MG63 (cell line): ENCODE measurements around the gene SDK2. TPM values are rescaled to one million over a fixed set of nuclear protein-coding genes. Genes with fewer than 3 reads are reported as not detected.

Source experiments
- DNase-seq: peaks from one replicate; pipeline ENCODE4 v3.0.0-alpha.2; 2020
- H3K27me3 ChIP-seq: fragments of 250-450 bp; sonication (Bioruptor Pico); 2 replicates; pipeline ENCODE4 v1.5.1; 2020; ENCODE audit warnings: mild to moderate bottlenecking, moderate library complexity
- H3K36me3 ChIP-seq: fragments of 250-450 bp; sonication (Bioruptor Pico); 2 replicates; pipeline ENCODE4 v1.5.1; 2020; ENCODE audit warnings: mild to moderate bottlenecking, moderate library complexity
- H3K4me3 ChIP-seq: fragments of 250-450 bp; sonication (Bioruptor Pico); 2 replicates; pipeline ENCODE4 v1.5.1; 2020; ENCODE audit warnings: mild to moderate bottlenecking, moderate library complexity
- H3K9me3 ChIP-seq: fragments of 250-450 bp; sonication (Bioruptor Pico); 2 replicates; pipeline ENCODE4 v1.5.1; 2020; ENCODE audit warnings: mild to moderate bottlenecking, moderate library complexity
- total RNA-seq: library from RNA; depleted of rRNA; stranded (reverse); fragments of >200 nt; shearing (Covaris generic); gene quantifications from 2 replicates; pipeline ENCODE4 v1.2.3, GENCODE V29; 2014; ENCODE audit warnings: low replicate concordance

The SDK2 gene
- total RNA-seq, 1 experiment from 2014 or later = 0.33 TPM

GRCh38 chr17:73508057-73508930 is 136.0 kb downstream of the SDK2 start:
- H3K27me3 ChIP-seq = no peaks in the 10 kb centered on the region
- no peak overlapping the region for H3K4me3 ChIP-seq
- no peak for DNase-seq
- H3K36me3 ChIP-seq = no peaks in the 10 kb centered on the region
- no peaks in the 10 kb centered on the region; the same call in 1 of the 2 replicates for H3K9me3 ChIP-seq

- Histone ChIP-seq H3K9me3 (no peaks in the 10 kb centered on the region; the same call in 1 of the 2 replicates), H3K27me3 (no peaks in the 10 kb centered on the region), H3K36me3 (no peaks in the 10 kb centered on the region), H3K4me3 (no peak overlapping the region)
- no peak for DNase-seq
These were observed 137.5 kb downstream of the SDK2 start for GRCh38 chr17:73506470-73507435.

DNA sequence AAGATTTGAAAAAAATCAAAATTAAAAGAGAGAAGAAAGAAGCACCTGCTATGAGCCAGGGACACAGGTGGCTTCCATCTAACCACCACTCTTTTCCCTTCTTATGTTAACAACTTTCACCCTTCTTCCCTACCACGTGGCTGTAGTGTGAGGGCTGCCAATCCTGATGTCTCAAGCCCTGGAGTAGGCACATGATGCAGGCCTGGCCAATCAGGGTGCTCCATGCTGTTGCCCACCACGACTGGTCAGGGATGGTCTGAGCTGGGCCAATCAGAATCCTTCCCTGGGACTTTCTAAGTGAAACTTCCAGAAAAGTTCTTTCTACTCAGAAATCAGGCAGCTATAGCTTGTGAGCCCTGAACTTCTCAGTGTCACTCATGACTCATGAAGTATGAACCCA is 140.7 kb downstream of the SDK2 start:
- Histone ChIP-seq H3K4me3 (no peak overlapping the region), H3K27me3 (peaks cover 3% of the 10 kb centered on the region; the same call in 1 of the 2 replicates), H3K9me3 (no peaks in the 10 kb centered on the region; the same call in 1 of the 2 replicates), H3K36me3 (no peaks in the 10 kb centered on the region)
- peak; percentile 23 for DNase-seq

DNA sequence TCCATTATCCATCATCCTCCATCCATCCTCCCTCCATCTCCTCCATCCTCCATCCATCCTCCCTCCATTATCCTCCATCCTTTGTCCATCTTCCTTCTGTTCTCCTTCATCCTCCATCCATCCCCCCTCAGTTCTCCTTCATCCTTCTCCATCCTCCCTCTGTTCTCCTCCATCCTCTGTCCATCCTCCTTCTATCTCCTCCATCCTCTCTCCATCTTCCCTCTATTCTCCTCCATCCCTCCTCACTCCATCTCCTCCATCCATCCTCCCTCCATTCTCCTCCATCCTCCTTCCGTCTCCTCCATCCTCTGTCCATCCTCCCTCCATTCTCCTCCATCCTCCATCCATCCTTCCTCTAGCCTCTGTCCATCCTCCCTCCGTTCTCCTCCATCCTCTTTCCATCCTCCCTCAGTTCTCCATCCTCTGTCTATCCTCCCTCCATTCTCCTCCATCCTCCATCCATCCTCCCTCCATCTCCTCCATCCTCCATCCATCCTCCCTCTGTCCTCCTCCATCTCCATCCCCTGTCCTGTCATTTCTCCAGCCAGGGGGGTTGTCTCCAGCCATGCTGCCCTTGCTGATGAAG is 143.7 kb downstream of the SDK2 start:
- Histone ChIP-seq H3K27me3 (peaks cover 3% of the 10 kb centered on the region; the same call in 1 of the 2 replicates), H3K36me3 (no peaks in the 10 kb centered on the region), H3K4me3 (no peak overlapping the region), H3K9me3 (no peaks in the 10 kb centered on the region; the same call in 1 of the 2 replicates)
- no peak for DNase-seq

- H3K9me3 ChIP-seq = no peaks in the 10 kb centered on the region; the same call in 1 of the 2 replicates
- H3K4me3 ChIP-seq = no peak overlapping the region
- peaks cover 3% of the 10 kb centered on the region; the same call in 1 of the 2 replicates for H3K27me3 ChIP-seq
- no peak for DNase-seq
- H3K36me3 ChIP-seq = no peaks in the 10 kb centered on the region
These were observed 145.2 kb downstream of the SDK2 start for GRCh38 chr17:73498886-73499554.

DNA sequence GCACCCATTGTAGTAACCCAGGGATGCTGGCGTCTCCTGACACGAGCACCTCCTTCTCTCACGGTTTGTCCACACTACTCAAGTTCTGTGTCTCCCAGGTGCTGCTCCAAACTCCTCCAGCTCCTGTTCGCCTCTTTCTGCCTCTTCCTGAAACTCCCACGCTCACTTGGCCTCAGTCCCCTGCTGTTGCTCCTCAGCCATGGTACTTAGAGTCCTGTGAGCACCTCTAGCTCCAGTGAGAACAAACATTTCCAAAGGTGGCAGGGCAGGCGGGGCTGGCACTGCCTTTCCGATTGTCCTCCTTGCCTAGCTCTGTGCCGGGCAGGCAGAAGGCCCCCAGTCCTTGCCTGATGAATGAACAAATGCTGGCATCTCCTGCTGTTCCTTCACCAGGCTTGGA is 146.1 kb downstream of the SDK2 start:
- no peaks in the 10 kb centered on the region for H3K9me3 ChIP-seq
- no peaks in the 10 kb centered on the region for H3K36me3 ChIP-seq
- peaks cover 3% of the 10 kb centered on the region; the same call in 1 of the 2 replicates for H3K27me3 ChIP-seq
- DNase-seq = no peak
- no peak overlapping the region for H3K4me3 ChIP-seq

- Histone ChIP-seq H3K9me3 (no peaks in the 10 kb centered on the region), H3K36me3 (no peaks in the 10 kb centered on the region), H3K4me3 (no peak overlapping the region), H3K27me3 (peaks cover 3% of the 10 kb centered on the region; the same call in 1 of the 2 replicates)
- no peak for DNase-seq
These were observed 146.5 kb downstream of the SDK2 start for GRCh38 chr17:73497721-73498120.

DNA sequence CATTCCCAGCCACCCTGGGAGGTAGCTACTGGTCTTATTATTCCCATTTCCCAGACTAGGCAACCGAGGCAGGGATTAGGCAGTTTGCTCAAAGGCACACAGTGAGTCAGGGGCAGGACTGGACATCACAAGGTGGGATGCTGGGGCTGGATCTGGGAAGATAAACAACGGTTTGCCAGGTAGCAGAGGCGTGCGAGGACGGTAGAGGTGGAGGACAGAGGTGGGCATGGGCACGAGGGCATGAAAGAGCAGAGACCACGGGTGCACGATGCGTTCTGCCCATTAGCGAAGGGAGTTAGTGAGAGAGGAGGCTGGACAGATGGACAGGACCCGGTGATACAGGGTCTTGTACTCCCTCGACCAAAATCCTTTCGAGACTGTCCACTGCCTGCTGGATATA is 148.0 kb downstream of the SDK2 start:
- Histone ChIP-seq H3K36me3 (no peaks in the 10 kb centered on the region), H3K9me3 (no peaks in the 10 kb centered on the region), H3K27me3 (peaks cover 3% of the 10 kb centered on the region; the same call in 1 of the 2 replicates), H3K4me3 (no peak overlapping the region)
- no peak for DNase-seq

DNA sequence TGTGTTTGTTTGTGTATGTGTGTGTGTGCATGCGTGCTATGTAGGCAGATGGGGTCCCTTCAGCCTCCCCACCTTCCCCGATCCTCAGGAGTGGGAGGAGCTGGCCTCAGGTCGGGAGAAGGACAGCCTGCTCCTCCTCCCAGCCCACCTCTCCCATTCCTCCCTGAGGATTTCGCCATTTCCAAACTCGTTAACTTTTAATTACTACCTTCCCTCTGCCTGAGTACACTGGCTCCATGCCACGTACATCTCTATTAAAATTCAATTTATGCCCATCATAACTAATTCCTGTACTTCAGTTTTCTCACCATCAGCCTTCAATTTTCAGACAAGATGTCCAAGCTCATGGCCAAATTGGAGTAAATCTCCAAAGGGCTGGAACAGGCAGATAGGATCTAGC is 148.6 kb downstream of the SDK2 start:
- Histone ChIP-seq H3K9me3 (no peaks in the 10 kb centered on the region), H3K27me3 (peaks cover 1% of the 10 kb centered on the region; the same call in 1 of the 2 replicates), H3K4me3 (no peak overlapping the region), H3K36me3 (no peaks in the 10 kb centered on the region)
- DNase-seq = no peak

DNA sequence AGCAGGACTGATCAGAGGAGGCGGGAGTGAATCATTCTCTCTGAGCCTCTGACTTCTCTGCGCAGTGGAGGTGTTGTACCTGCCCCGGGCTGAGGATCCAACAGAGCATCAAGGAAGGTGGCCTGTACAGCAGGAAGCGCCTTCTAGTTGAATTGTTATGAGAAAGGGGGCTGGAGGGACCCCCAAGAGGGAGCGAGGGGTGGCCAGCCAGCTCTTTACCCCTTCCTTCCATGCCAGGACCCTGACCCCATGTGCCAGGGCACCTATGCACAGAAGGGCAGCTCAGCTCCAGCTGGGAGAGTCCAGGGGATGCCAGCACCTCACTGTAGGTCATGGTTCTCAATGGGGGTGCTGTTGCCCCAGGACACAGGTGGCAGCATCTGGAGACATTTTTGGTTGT is 149.3 kb downstream of the SDK2 start:
- no peak for DNase-seq
- no peaks in the 10 kb centered on the region for H3K27me3 ChIP-seq
- H3K4me3 ChIP-seq = no peak overlapping the region

GRCh38 chr17:73493956-73494926 is 150.0 kb downstream of the SDK2 start:
- no peak overlapping the region for H3K4me3 ChIP-seq
- no peaks in the 10 kb centered on the region for H3K36me3 ChIP-seq
- H3K9me3 ChIP-seq = no peaks in the 10 kb centered on the region
- DNase-seq = no peak
- H3K27me3 ChIP-seq = no peaks in the 10 kb centered on the region

More for the DNA sequence above, 149.3 kb downstream of the SDK2 start:
- H3K36me3 ChIP-seq = no peaks in the 10 kb centered on the region
- H3K9me3 ChIP-seq = no peaks in the 10 kb centered on the region

DNA sequence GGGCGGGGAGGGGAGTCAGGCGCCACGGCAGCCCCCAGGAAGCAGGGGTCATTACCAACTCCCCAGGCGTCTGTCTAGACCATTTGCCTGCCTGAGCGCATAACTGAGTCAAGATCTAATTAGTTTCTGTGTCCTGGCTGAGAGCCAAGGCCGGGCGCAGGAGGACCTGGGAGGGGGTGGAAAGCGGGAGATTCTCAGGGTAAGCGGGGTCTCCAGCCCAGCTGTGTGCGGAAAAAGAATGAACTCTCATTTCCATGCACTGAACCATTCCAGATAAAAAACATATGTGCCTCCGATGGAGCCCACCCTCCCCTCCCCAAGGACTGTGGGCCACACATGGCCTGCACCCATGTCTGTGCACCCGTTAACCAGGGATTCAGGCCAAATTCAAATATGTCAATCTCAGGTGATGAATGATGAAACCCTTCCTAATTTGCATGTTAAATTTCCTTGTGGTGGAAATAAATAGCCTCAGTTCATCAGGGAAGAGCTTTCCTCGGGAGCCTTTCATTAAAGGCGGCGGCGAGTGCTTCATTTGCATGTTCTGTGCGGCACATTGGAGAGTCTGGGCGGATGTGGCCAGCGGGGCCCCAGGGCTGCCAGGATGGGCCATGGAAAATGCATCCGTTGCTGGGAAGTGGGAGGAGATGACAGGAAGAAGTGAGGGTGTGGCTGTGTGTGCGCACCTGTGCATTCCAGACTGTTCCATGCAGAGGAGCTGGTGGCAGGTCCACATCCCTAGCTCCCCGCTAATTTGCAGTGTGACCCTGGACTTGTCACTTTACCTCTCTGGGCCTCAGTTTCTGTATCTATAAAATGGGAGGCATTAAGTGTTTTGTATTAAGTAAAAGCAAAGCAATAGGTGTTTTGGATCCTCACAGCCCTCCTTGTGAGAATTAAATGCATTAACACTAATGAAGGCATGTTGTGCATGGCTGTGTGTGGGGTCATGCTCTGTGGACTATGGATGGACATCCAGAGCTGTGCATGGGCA is 151.1 kb downstream of the SDK2 start:
- H3K9me3 ChIP-seq = no peaks in the 10 kb centered on the region
- no peaks in the 10 kb centered on the region for H3K36me3 ChIP-seq
- DNase-seq = no peak
- H3K27me3 ChIP-seq = no peaks in the 10 kb centered on the region
- H3K4me3 ChIP-seq = no peak overlapping the region

GRCh38 chr17:73492125-73492820 is 152.0 kb downstream of the SDK2 start:
- no peak for DNase-seq
- H3K36me3 ChIP-seq = no peaks in the 10 kb centered on the region
- H3K4me3 ChIP-seq = no peak overlapping the region
- no peaks in the 10 kb centered on the region for H3K9me3 ChIP-seq
- H3K27me3 ChIP-seq = no peaks in the 10 kb centered on the region

DNA sequence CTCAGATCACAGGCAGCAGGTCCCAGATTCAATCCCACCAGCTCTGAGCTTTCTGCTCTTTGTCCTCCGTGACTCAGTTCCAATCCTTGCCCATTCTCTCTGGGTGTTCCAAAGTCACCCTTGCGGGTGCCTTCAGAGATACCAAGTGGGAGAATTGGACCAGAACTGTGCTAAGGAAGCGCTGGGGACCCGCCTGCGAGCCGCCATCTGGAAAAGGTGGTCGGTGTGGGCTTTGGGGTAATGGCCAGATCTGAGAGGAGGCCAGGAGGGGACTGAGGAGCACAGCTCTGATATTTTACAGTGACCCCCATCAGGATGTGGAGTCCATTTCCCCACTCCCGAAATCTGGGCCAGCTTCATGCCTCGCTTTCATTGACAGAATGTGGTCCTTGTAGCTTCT is 152.6 kb downstream of the SDK2 start:
- Histone ChIP-seq H3K4me3 (no peak overlapping the region), H3K36me3 (no peaks in the 10 kb centered on the region), H3K27me3 (no peaks in the 10 kb centered on the region), H3K9me3 (no peaks in the 10 kb centered on the region)
- DNase-seq = no peak
